Measurements from ENCODE around the gene HPGDS. TPM values are rescaled to one million over a fixed set of nuclear protein-coding genes. Genes with fewer than 3 reads are reported as not detected.

Gene HPGDS
- total RNA-seq, 1 donor from 2014 or later: not detected

GRCh38 chr4:94371290-94371689 is 28.7 kb upstream of the HPGDS start:
- no peak overlapping the region for H3K27ac Mint-ChIP-seq (ENCODE audit: unreplicated experiment)
- H3K36me3 Mint-ChIP-seq (ENCODE audit: low read depth): peaks cover 4% of the 10 kb centered on the region
- no peak overlapping the region for H3K4me3 Mint-ChIP-seq
- H3K9me3 Mint-ChIP-seq: peaks cover 8% of the 10 kb centered on the region
- no peak for DNase-seq (ENCODE audit: low read depth, low spot score)
- H3K27me3 Mint-ChIP-seq (ENCODE audit: low read depth): no peaks in the 10 kb centered on the region
- TF ChIP-seq CTCF (conservative IDR thresholded peaks at IDR 0.05): no peak
- H3K4me1 Mint-ChIP-seq: no peaks in the 10 kb centered on the region

- peaks cover 4% of the 10 kb centered on the region for H3K36me3 Mint-ChIP-seq (ENCODE audit: low read depth)
- peaks cover 13% of the 10 kb centered on the region for H3K9me3 Mint-ChIP-seq
- no peak overlapping the region for H3K4me3 Mint-ChIP-seq
- TF ChIP-seq CTCF (conservative IDR thresholded peaks at IDR 0.05): no peak
- H3K27me3 Mint-ChIP-seq (ENCODE audit: low read depth): no peaks in the 10 kb centered on the region
- no peaks in the 10 kb centered on the region for H3K4me1 Mint-ChIP-seq
- DNase-seq (ENCODE audit: low read depth, low spot score): no peak
- no peak overlapping the region for H3K27ac Mint-ChIP-seq (ENCODE audit: unreplicated experiment)
Observed at GRCh38 chr4:94370533-94371254, 28.1 kb upstream of the HPGDS start.

GRCh38 chr4:94369046-94369445 is 26.4 kb upstream of the HPGDS start:
- H3K27ac Mint-ChIP-seq (ENCODE audit: unreplicated experiment): no peak overlapping the region
- H3K36me3 Mint-ChIP-seq (ENCODE audit: low read depth): peaks cover 4% of the 10 kb centered on the region
- H3K4me1 Mint-ChIP-seq: no peaks in the 10 kb centered on the region
- H3K27me3 Mint-ChIP-seq (ENCODE audit: low read depth): no peaks in the 10 kb centered on the region
- TF ChIP-seq CTCF (conservative IDR thresholded peaks at IDR 0.05): no peak
- H3K4me3 Mint-ChIP-seq: no peak overlapping the region
- DNase-seq (ENCODE audit: low read depth, low spot score): no peak
- H3K9me3 Mint-ChIP-seq: peaks cover 13% of the 10 kb centered on the region

GRCh38 chr4:94368459-94368858 is 25.8 kb upstream of the HPGDS start:
- peaks cover 4% of the 10 kb centered on the region for H3K36me3 Mint-ChIP-seq (ENCODE audit: low read depth)

GRCh38 chr4:94365304-94365703 is 22.7 kb upstream of the HPGDS start:
- Mint-ChIP-seq H3K36me3 (ENCODE audit: low read depth) (peaks cover 4% of the 10 kb centered on the region), H3K4me1 (no peaks in the 10 kb centered on the region), H3K4me3 (no peak overlapping the region), H3K27me3 (ENCODE audit: low read depth) (no peaks in the 10 kb centered on the region), H3K9me3 (peaks cover 13% of the 10 kb centered on the region), H3K27ac (ENCODE audit: unreplicated experiment) (no peak overlapping the region)
- no peak for TF ChIP-seq CTCF (conservative IDR thresholded peaks at IDR 0.05)
- DNase-seq (ENCODE audit: low read depth, low spot score): no peak

More at GRCh38 chr4:94368459-94368858, 25.8 kb upstream of the HPGDS start:
- H3K27ac Mint-ChIP-seq (ENCODE audit: unreplicated experiment): no peak overlapping the region
- no peak overlapping the region for H3K4me3 Mint-ChIP-seq
- TF ChIP-seq CTCF (conservative IDR thresholded peaks at IDR 0.05): no peak
- DNase-seq (ENCODE audit: low read depth, low spot score): no peak
- peaks cover 13% of the 10 kb centered on the region for H3K9me3 Mint-ChIP-seq
- H3K27me3 Mint-ChIP-seq (ENCODE audit: low read depth): no peaks in the 10 kb centered on the region
- H3K4me1 Mint-ChIP-seq: no peaks in the 10 kb centered on the region
